Liver (tissue), 9 donors: ENCODE measurements around the gene NAV2. TPM values are rescaled to one million over a fixed set of nuclear protein-coding genes. Genes with fewer than 3 reads are reported as not detected.

Source experiments
- DNase-seq: peaks from one replicate; pipeline ENCODE4 v3.0.0-alpha.2; 2017; ENCODE audit warnings: low spot score
- H3K27ac ChIP-seq, 2 donors: one replicate each; pipeline ENCODE4 v1.7.0; 2013; ENCODE audit warnings: inconsistent platforms in 2 of 2, low read length in 2 of 2, control low read depth in 1 of 2, low read depth in 1 of 2, mild to moderate bottlenecking in 1 of 2
- H3K27me3 ChIP-seq, 4 donors: one replicate each; pipeline versions ENCODE4 v1.6.1 to v1.7.0; 2013; ENCODE audit warnings: low read length in 3 of 4, inconsistent platforms in 1 of 4, mild to moderate bottlenecking in 1 of 4, moderate library complexity in 1 of 4; ENCODE audit not compliant: control insufficient read depth in 4 of 4, insufficient read depth in 4 of 4
- H3K36me3 ChIP-seq, 4 donors: one replicate each; pipeline versions ENCODE4 v1.6.1 to v1.7.0; 2013; ENCODE audit warnings: low read length in 3 of 4, mild to moderate bottlenecking in 3 of 4, low read depth in 1 of 4, moderate library complexity in 1 of 4; ENCODE audit not compliant: control insufficient read depth in 4 of 4, insufficient read depth in 3 of 4
- H3K4me1 ChIP-seq, 4 donors: one replicate each; pipeline versions ENCODE4 v1.6.1 to v1.7.0; 2013; ENCODE audit warnings: low read length in 3 of 4, mild to moderate bottlenecking in 3 of 4, moderate library complexity in 1 of 4; ENCODE audit not compliant: control insufficient read depth in 4 of 4, insufficient read depth in 4 of 4
- H3K4me3 ChIP-seq, 3 donors: one replicate each; pipeline versions ENCODE4 v1.6.1 to v1.7.0; 2013; ENCODE audit warnings: low read length in 3 of 3, control low read depth in 1 of 3, low read depth in 1 of 3, mild to moderate bottlenecking in 1 of 3
- H3K9ac ChIP-seq, 2 donors: one replicate each; pipeline ENCODE4 v1.7.0; 2013; ENCODE audit warnings: low read length in 2 of 2, mild to moderate bottlenecking in 2 of 2, moderate library complexity in 2 of 2, control low read depth in 1 of 2, low read depth in 1 of 2
- H3K9me3 ChIP-seq, 4 donors: one replicate each; pipeline versions ENCODE4 v1.6.1 to v1.7.0; 2013; ENCODE audit warnings: low read length in 3 of 4; ENCODE audit not compliant: control insufficient read depth in 4 of 4
- EGR1 ChIP-seq, 2 donors: IDR thresholded peaks; 2 replicates each; pipeline ENCODE4 v1.6.1; 2016 to 2018; ENCODE audit warnings: antibody characterized with exemption in 2 of 2, low read depth in 2 of 2
- FOXA1 ChIP-seq: IDR thresholded peaks from 2 replicates; pipeline ENCODE4 v1.6.1; 2016; ENCODE audit warnings: antibody characterized with exemption
- FOXA2 ChIP-seq: IDR thresholded peaks from 2 replicates; pipeline ENCODE4 v1.6.1; 2016; ENCODE audit warnings: antibody characterized with exemption
- GABPA ChIP-seq, 2 donors: IDR thresholded peaks in 1 of 2; conservative IDR thresholded peaks in 1 of 2; 2 replicates each; pipeline ENCODE4 v1.6.1; 2016; ENCODE audit warnings: antibody characterized with exemption in 2 of 2, mild to moderate bottlenecking in 1 of 2, moderate library complexity in 1 of 2
- HNF4A ChIP-seq, 2 donors: conservative IDR thresholded peaks; 2 replicates each; pipeline ENCODE4 v1.6.1; 2016; ENCODE audit warnings: antibody characterized with exemption in 2 of 2, mild to moderate bottlenecking in 2 of 2
- HNF4G ChIP-seq: IDR thresholded peaks from 2 replicates; pipeline ENCODE4 v1.6.1; 2016; ENCODE audit warnings: antibody characterized with exemption
- JUND ChIP-seq, 2 donors: IDR thresholded peaks; 2 replicates each; pipeline ENCODE4 v1.6.1; 2016; ENCODE audit warnings: antibody characterized with exemption in 2 of 2
- NR2F2 ChIP-seq: IDR thresholded peaks from 2 replicates; pipeline ENCODE4 v1.6.1; 2016; ENCODE audit warnings: antibody characterized with exemption
- RAD21 ChIP-seq, 2 donors: IDR thresholded peaks; 2 replicates each; pipeline ENCODE4 v1.6.1; 2016; ENCODE audit warnings: antibody characterized with exemption in 2 of 2, mild to moderate bottlenecking in 2 of 2
- RXRA ChIP-seq, 2 donors: IDR thresholded peaks; 2 replicates each; pipeline ENCODE4 v1.6.1; 2017 to 2018; ENCODE audit warnings: antibody characterized with exemption in 2 of 2, mild to moderate bottlenecking in 1 of 2
- SP1 ChIP-seq: IDR thresholded peaks from 2 replicates; pipeline ENCODE4 v1.6.1; 2018; ENCODE audit warnings: antibody characterized with exemption, mild to moderate bottlenecking
- TAF1 ChIP-seq: conservative IDR thresholded peaks from 2 replicates; pipeline ENCODE4 v1.6.1; 2016; ENCODE audit warnings: antibody characterized with exemption, mild to moderate bottlenecking
- YY1 ChIP-seq: IDR thresholded peaks from 2 replicates; pipeline ENCODE4 v1.6.1; 2016; ENCODE audit warnings: antibody characterized with exemption, mild to moderate bottlenecking
- WGBS: extraction: QIAGEN DNeasy Blood & Tissue Kit; methylation state at CpG from one replicate; pipeline ENCODE4 v1.1.7; 2013; 5-methylcytosine and 5-hydroxymethylcytosine counted together
- polyA plus RNA-seq, 2 donors: library from polyadenylated mRNA; stranded (reverse) in 1 of 2; unstranded in 1 of 2; fragments of 200-250 nt in 1 of 2; fragments of >200 nt in 1 of 2; fragmentation: Nextera tagmentation in 1 of 2; extraction: Ambion mirVana in 1 of 2; gene quantifications; one replicate each; pipeline versions ENCODE4 v1.2.1 to v1.2.3, GENCODE V29; 2013 to 2015
- total RNA-seq, 2 donors: library from RNA; depleted of rRNA; stranded (reverse); fragments of >200 nt; gene quantifications; one replicate each; pipeline ENCODE4 v1.2.3, GENCODE V29; 2014
- TF ChIP-seq, protein P1 (sequence below): IDR thresholded peaks from 2 replicates; pipeline ENCODE4 v1.6.1; 2016; ENCODE audit warnings: antibody characterized with exemption, mild to moderate bottlenecking
- TF ChIP-seq, protein P2 (sequence below): fragments of 150-350 bp; IDR thresholded peaks from 2 replicates; pipeline ENCODE4 v1.5.1; 2017; ENCODE audit warnings: improper control_type of control experiment, low read depth, low read length; ENCODE audit not compliant: missing input control
- TF ChIP-seq, protein P3 (sequence below): IDR thresholded peaks from 2 replicates; pipeline ENCODE4 v1.6.1; 2016; ENCODE audit warnings: antibody characterized with exemption
- TF ChIP-seq, protein P4 (sequence below): IDR thresholded peaks from 2 replicates; pipeline ENCODE4 v1.6.1; 2016; ENCODE audit warnings: antibody characterized with exemption
- donor health status: healthy.
- donor health status: healthy.
- donor health status: healthy.
- donor health status: healthy.
- donor health status: healthy.

The NAV2 gene
- total and polyA plus RNA-seq, 4 donors = 6.3 to 20.5 (median 11.6) TPM

DNA sequence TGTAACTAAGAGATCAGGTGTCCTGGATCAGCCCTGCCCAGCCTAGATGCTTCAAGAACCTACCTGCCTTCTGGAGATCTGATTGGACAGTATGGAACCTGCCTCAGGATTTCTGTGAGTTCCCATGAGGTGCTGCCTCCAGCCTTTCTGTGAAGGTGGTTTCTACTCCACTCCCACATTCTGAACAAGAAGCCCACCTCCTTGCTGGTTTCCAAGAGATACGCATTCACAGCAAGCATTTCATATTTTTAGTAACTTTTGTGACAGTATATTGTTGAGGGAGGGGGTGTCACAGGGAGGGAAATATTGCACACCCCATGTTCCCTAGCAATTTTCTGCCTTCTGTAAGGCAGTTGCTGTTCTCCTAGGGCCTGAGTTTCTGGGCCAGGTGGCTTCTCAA, 204.4 kb downstream of the NAV2 start:
- H3K4me3 ChIP-seq = no peak overlapping the region
- no peak overlapping the region for H3K9ac ChIP-seq
- H3K27ac ChIP-seq = no peak overlapping the region
- peaks cover 8 to 22% (median 17%) of the 10 kb centered on the region in 4 donors for H3K4me1 ChIP-seq
- no peak for DNase-seq
- H3K36me3 ChIP-seq = peaks cover 0 to 2% (median 0%) of the 10 kb centered on the region in 4 donors
- H3K27me3 ChIP-seq = no peaks in the 10 kb centered on the region
- H3K9me3 ChIP-seq = no peaks in the 10 kb centered on the region
- TF ChIP-seq EGR1 (IDR thresholded peaks at IDR 0.05; ENCODE audit: low read depth in 2 of 2) = no peak
- TF ChIP-seq, protein P1, sequence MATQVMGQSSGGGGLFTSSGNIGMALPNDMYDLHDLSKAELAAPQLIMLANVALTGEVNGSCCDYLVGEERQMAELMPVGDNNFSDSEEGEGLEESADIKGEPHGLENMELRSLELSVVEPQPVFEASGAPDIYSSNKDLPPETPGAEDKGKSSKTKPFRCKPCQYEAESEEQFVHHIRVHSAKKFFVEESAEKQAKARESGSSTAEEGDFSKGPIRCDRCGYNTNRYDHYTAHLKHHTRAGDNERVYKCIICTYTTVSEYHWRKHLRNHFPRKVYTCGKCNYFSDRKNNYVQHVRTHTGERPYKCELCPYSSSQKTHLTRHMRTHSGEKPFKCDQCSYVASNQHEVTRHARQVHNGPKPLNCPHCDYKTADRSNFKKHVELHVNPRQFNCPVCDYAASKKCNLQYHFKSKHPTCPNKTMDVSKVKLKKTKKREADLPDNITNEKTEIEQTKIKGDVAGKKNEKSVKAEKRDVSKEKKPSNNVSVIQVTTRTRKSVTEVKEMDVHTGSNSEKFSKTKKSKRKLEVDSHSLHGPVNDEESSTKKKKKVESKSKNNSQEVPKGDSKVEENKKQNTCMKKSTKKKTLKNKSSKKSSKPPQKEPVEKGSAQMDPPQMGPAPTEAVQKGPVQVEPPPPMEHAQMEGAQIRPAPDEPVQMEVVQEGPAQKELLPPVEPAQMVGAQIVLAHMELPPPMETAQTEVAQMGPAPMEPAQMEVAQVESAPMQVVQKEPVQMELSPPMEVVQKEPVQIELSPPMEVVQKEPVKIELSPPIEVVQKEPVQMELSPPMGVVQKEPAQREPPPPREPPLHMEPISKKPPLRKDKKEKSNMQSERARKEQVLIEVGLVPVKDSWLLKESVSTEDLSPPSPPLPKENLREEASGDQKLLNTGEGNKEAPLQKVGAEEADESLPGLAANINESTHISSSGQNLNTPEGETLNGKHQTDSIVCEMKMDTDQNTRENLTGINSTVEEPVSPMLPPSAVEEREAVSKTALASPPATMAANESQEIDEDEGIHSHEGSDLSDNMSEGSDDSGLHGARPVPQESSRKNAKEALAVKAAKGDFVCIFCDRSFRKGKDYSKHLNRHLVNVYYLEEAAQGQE = no peak
- TF ChIP-seq RXRA (IDR thresholded peaks at IDR 0.05) = no peak
- no peak for TF ChIP-seq GABPA (IDR thresholded peaks at IDR 0.05 in 1 of 2, conservative IDR thresholded peaks at IDR 0.05 in 1 of 2)
- TF ChIP-seq NR2F2 = no peak
- no peak for TF ChIP-seq HNF4G
- TF ChIP-seq YY1 = no peak
- 97% methylated on average over 1 of the region's 1 CpG for WGBS

DNA sequence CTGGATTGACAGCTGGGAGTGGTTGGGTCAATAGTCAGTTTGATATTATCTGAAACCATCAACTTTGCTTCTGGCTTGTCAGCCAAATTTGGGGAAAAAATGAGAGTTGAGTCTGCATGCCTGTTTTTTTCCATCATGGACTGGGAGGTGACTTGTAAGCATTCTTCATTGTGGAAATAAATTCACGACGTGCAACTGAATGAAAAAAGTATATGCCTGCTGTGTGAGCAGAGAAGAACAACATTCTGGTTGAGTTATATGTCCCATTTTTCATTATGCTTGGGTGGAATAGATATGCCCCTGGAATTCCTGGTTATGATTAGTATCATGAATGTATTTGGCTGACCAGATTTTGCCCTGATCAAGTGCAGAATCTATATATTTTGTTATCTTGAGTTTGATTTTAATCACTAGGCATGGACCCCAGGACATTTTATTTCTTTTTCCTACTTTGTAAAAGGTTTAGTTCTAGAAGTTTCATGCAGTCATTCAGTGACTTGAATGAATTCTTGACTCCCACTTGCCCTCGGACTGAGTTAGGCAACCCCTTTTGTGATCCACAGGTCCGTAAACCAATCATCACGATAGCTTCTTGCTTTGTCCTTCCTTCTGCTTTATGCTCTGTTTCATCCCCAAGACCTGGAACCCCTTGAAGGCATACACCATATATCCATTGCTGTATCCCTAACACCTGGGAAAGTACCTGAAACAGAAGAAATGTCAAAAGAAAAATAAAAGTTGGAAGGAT, 205.8 kb downstream of the NAV2 start:
- H3K9me3 ChIP-seq = no peaks in the 10 kb centered on the region
- no peak overlapping the region for H3K4me3 ChIP-seq
- WGBS = 97% methylated on average over 5 of the region's 5 CpGs
- TF ChIP-seq, protein P2, sequence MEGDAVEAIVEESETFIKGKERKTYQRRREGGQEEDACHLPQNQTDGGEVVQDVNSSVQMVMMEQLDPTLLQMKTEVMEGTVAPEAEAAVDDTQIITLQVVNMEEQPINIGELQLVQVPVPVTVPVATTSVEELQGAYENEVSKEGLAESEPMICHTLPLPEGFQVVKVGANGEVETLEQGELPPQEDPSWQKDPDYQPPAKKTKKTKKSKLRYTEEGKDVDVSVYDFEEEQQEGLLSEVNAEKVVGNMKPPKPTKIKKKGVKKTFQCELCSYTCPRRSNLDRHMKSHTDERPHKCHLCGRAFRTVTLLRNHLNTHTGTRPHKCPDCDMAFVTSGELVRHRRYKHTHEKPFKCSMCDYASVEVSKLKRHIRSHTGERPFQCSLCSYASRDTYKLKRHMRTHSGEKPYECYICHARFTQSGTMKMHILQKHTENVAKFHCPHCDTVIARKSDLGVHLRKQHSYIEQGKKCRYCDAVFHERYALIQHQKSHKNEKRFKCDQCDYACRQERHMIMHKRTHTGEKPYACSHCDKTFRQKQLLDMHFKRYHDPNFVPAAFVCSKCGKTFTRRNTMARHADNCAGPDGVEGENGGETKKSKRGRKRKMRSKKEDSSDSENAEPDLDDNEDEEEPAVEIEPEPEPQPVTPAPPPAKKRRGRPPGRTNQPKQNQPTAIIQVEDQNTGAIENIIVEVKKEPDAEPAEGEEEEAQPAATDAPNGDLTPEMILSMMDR = no peak
- TF ChIP-seq, protein P3, sequence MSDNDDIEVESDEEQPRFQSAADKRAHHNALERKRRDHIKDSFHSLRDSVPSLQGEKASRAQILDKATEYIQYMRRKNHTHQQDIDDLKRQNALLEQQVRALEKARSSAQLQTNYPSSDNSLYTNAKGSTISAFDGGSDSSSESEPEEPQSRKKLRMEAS = no peak
- TF ChIP-seq FOXA2 = no peak
- no peak for TF ChIP-seq NR2F2
- TF ChIP-seq RAD21 (IDR thresholded peaks at IDR 0.05) = no peak
- TF ChIP-seq SP1 = no peak
- TF ChIP-seq JUND (IDR thresholded peaks at IDR 0.05) = no peak
- TF ChIP-seq HNF4G = no peak
- TF ChIP-seq FOXA1 = no peak
- TF ChIP-seq, protein P4, sequence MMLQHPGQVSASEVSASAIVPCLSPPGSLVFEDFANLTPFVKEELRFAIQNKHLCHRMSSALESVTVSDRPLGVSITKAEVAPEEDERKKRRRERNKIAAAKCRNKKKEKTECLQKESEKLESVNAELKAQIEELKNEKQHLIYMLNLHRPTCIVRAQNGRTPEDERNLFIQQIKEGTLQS = no peak
- TF ChIP-seq YY1 = no peak
- TF ChIP-seq, protein P1 = no peak
- no peak for TF ChIP-seq HNF4A (conservative IDR thresholded peaks at IDR 0.05)
- no peak for TF ChIP-seq TAF1
- DNase-seq = no peak
- no peaks in the 10 kb centered on the region for H3K27me3 ChIP-seq
- H3K36me3 ChIP-seq = peaks cover 0 to 2% (median 0%) of the 10 kb centered on the region in 4 donors
- H3K27ac ChIP-seq = no peak overlapping the region
- peaks cover 4 to 11% (median 8%) of the 10 kb centered on the region in 4 donors for H3K4me1 ChIP-seq
- H3K9ac ChIP-seq = no peak overlapping the region
